C1 segment of cervical spinal cord (tissue), 14 donors: Measurements from ENCODE around the gene TMEM119.
A peak's percentile ranks its signal among the peaks of the same experiment; 100 is the strongest.

ENCODE experiments used
- DNase-seq, 14 donors: peaks; one replicate each; lab custom pipeline; 2025; lab: John Stamatoyannopoulos, UW

The TMEM119 gene

GRCh38 chr12:108597559-108598471 lies at the start of gene TMEM119:
TSS of gene TMEM119 (minus strand) at chr12:108598084. CDS start at chr12:108592383, 5,701 bp downstream.
- DNase-seq, result peak in 5 of 14 donors; percentile 9 to 46 (median 20)

DNA sequence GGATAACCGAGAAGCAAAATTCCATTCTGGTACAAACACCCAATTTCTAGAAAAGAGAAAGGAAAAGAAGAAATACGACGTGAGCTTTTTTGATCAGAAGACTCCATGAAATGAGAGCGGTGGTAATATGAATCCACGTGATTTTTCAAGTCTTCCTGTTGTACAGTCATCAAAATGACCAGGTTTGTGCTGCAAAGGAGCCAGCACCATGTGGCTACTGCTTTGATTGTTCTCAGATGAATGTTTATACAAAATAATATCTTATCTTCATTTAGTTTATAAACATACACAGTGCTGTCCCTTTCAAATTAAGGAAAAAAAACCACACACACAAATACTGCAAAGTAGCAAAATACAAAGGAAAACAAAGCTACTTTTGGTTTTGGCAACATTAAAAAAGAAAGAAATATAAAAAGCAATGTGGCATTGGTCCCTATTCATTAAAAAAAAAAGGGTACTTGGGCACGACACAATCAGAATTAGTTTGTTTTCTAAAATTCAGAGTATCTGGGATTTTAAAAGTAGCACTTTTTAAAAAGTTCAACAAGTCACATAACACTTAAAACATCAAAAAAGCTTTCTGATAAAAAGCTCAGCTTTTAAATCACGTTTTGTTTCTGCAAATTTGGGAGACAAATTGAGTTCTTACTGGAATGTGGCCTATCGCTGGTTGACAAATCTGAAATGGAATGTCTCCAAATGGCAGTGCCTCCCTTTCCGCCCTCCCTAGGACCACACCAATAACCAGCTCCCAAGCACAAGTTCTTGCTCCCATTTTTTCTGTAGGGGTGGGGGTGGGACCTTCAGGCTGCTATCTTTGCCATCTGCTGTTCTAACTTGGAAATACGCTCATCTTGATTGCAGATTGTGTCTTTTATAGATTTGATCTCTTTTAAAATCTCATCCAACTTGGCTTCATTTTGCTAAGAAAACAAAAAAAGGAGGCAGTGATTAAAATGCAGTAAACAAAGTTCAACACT lies 49.0 kb upstream of the TMEM119 start:
- no peak for DNase-seq

DNA sequence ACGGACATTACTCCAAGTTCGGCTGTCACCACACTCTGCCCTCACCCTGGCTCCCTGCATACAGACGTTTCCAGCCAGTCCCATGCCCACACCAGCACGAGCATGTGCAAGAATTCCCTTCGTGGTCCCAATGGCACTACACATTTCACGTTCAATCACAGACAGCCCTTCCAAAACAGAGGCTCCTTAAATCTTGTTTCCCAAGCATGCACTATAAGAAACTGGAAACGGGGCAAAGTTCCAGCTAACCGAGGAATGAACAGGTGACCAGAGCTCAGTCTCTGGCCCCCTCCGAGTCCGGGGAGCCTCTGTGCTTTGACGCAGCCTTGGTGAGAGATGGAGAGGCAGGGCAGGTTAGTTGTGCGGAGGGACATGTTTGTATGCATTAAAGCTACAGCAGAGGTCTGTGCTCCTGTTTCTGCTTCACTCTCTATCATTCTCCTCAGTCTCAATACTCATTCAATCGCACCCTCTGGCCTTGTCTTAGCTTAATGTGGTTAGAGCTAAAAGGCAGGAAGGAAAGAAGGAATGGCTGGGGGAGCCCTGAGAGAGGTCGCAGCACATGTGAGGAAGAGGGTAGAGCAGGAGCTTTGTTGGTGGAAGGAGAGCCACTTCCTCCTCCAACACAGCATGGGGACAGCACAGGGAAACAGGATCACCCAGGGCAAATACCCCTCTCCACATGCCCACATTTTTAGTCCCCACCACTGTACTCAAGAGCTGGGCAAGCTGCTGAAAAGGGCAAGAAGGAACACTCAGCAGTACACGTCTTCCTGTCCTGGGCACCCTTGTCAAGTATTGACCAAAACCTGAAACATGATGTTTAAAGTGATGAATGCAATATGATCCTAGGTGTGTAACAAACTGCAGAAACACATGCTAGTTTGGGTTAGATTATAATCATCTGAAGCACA lies 48.1 kb upstream of the TMEM119 start:
- DNase-seq, result no peak

DNA sequence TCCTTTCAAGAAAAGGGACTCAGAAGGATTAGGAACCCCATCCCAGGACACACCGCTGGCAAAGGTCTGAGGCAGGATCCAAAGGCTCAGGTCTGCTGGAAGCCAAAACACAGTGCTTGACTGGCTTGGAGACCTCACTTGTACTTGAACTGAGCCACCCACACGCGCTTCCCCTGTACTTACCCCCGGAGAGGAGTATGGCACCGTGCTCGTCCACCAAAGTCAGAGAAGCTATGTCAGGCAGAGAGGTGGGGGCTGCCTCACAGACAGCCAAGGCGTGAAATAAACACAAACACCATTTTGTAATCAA lies 46.9 kb upstream of the TMEM119 start:
- no peak for DNase-seq

DNA sequence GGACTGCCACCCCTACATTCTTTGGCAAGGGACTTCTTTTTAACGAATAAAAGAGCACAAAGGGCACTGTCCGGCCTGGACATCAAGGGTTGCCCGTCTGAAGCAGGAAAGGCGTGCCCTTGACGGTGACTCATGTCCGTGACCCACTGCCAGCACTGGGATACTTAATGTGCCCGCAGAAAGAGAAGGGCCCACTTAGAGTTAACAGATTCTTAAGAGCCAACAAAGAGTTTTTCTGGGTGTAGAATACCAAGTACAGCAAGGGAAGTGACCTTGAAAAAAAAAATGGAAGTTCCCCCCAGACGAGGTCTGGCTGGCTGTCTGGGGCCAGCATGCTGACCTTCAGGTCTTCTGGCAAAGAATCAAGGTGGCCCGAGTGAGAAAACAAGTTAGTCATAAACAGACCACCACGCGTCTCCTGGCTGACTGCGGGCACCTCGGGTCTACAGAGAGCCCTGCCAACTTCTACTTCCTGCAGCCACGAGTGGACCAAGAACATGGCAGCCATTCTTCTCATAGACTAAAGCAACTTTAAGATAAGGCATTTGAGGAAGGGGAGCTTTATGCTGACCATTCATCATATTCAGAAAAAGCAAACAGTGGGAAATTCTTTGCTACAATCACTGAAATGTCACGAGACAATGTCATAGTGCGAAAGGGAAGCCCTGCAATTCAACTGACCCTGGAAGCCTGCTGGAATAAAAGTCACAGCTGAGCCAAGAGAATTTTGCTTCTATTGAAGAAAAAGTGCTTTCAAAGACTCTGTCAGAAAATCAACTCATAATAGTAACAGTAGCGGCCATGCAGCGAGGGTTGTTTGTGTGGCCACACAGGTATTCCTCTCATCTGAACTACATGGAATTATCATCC lies 46.3 kb upstream of the TMEM119 start:
- peak in 10 of 14 donors; percentile 27 to 77 (median 51) for DNase-seq

DNA sequence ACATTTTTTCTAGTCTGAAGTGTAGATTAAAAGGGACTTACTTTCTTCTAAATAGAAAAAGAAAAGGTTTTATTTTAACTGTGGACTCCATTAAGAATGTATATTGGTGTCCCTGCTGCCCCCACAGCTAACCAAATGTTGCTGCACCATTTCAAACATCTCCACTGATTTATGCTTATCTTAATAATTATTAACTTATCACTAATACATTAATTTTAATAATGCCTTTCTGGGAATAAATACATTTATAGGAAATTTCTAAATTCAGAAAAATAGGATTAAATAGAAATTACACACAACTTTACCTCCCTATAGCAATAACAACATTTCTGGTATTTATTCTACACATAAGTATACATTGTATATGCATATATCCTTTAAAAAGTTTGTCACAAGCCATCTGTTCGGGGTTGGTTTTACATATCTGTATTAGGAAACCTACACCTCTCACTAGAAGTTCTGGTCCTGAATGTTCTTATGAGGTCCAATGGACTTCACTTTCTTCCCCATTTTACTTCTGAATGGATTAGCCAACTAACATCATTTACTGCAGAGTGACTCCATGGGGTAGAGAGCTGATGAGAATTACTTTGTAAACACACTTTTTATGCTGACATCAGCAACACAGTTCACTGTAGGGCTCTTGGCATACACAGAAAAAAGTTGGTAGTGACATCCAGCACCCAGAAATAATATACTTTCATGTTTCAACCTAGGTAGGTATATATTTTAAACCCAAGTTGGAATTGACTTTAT lies 45.2 kb upstream of the TMEM119 start:
- DNase-seq, result no peak

- DNase-seq, result no peak
These were observed 44.5 kb upstream of the TMEM119 start for GRCh38 chr12:108642269-108642870.

GRCh38 chr12:108641446-108642268 lies 43.8 kb upstream of the TMEM119 start:
- DNase-seq, result peak in 5 of 14 donors; percentile 17 to 32 (median 29)

DNA sequence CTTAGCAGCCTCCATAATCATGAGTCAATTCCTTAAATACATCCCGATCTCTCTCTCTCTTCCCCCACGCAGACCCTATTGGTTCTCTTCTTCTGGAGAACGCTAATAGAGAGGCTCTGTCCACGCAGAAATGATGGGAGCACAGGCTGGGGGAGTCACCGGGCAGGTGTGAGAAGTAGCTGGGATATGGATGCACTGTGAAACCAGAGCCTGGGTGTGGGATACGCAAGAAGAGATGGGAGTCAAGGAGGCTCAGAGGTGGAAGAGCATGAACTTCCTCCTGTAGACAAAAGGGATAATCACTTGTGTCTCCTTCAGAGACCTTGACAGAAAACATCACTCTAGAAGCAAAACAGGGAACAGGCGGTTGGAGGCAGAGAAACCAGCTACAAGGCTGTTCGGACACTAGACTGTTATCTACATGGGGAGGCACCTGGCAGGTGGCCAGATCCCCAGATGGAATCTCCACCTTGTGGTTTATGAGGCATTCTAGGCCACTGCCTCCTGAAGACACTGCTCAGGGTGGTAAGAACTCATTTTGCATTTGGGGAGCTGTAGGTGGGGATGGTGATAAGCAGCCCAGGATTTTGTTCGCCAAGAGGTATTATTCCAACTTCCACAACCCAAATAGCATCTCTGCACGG lies 43.0 kb upstream of the TMEM119 start:
- peak in 1 of 14 donors; percentile 57 for DNase-seq

DNA sequence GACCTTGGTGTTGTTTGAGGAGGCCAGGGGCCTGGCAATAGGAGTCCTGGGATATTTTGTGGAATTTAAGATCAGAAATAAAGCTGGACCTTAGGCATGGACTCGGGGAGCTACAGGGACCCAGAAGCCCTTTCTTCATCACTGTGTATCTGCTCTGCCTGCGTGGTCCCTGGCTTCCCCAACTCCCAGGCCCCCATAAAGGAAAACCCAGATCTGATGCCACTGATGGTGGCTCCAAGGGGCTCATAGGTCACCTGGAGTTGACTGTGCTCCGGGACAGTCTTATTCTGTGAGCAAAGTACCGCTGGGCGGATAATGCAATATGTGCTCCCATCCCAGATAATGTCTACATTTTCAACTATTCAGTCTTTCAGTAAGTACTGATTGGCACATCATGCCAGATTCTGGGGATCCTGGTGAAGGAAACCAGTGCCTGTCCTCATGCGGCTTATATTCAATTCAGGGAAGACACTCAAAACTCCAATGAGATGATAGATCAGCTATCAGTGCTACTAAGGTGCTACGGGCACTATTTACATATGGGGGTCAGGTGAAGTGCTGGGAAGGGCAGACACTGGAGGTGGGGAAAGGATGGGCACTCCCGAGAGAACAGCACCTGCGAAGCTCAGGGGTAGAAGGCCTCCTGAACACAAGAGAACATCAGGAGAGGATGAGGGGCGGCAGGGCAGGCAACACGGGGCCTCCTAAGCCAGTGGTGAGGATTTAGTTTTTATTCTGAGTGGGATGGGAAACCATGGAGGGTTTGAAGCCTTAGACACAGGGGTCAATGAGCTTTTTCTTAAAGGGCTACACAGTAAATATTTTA lies 41.3 kb upstream of the TMEM119 start:
- DNase-seq, result no peak

DNA sequence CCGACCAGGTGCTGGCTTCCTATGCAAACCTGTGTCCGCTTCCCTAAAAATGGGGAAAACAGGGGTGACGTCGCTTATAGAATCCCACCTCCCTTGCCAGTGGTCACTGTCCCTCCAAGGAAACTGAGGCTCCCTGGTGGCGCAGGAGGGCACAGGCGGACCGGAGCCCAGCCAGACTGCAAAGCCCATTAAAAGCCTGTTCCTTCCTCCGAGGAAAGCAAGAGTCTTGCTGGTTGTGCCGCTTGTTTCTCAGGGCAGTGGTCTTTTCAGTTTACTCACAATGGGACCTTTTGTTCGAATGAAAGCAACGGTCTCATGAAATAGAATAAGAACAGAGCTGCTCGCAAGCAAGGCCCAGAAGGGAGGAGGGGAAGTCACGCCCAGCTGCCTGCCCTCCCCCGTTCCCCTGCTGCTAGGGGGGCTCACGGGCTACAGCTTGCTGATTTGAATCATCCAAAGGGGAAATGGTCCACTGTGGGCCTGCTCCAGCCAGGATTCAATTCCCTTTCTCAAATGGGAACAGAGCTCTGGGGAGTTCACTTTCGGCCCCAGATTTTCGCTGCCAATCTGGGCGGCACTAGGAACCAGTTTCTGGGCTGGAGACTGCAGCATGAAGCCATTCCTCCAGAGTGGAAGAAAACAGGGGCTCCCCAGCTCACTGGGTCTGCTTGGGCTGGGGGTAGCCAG lies 40.4 kb upstream of the TMEM119 start:
- peak in 12 of 14 donors; percentile 35 to 81 (median 70) for DNase-seq

DNA sequence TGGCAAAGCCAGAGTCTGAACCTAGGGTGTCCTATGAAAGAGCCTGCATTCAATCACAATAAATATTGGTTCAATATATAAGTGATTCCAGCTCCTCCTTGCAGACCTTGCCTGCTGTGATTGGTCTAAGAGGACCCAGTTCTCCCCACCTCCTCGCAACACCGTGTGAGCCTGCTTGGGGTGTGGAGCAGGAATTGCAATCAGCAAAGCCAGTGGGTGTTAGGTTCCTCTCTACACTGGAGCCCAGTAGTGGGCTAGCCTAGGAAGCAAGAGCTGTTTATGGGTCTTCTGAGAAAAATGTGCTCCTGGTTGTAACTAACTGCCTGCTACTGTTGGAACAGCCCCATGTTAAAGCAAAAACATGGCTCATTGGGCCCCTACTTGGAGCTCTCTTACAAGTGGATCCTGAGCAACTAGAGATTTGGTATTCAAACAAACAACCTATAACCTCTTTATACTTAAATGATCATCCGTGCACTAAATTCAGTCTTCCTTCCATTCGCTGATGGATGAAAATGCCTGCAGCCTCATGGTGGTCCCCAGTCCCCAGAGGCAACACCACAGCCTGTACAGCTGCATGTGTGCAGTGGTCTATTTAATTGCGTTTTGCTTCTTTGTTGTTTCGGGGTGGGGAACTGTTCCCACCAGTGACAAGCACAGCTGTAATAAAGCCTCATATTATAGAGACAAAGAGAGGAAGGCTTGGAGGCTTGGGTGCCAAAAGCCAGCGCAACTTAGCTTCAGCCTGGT lies 39.5 kb upstream of the TMEM119 start:
- peak in 1 of 14 donors; percentile 25 for DNase-seq

DNA sequence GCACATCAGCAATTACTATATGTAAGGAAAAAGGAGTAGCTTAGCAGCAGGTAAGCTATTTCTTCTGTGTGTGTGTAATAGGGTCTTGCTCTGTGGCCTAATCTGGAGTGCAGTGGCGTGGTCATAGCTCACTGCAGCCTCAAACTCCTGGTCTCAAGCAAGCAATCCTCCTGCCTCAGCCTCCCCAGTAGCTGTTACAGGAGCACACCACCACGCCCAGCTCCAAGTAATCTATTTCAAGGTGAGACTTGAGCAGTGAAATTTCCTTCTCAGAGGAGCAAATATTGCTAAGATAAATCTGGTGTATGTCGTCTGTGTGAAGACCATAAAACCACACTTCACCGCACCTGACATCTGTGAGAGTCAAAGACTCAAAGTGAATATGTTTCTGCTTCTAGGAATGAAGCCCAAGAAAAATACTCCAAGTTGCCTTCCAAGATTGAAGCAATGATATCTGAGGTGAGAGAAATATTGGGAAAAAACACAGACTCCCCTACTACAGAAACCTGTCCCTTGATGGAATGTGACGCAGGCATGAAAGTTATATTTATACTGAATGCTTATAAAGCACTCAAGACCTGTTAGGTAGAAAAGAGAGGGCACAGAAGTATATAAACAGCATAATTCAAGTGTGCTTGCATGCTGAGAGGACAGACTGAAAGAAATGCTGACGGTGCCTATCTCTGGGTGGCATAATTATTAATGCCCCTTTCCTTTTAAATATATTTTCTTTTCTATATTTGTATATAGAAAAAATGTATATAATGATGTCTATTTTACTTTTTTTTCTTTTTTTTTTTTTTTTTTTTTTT lies 38.3 kb upstream of the TMEM119 start:
- no peak for DNase-seq

GRCh38 chr12:108635201-108635996 lies 37.5 kb upstream of the TMEM119 start:
- no peak for DNase-seq
